Muscle of arm (tissue), 14 donors: ENCODE results near the gene ABCA12. TPM values are rescaled to one million over a fixed set of nuclear protein-coding genes. Genes with fewer than 3 reads are reported as not detected.
"Not testable (repeated sequence)": the region's sequence is repeated elsewhere in the genome, so short reads cannot be mapped to it uniquely, and the experiment has no call there.

ENCODE experiments used
- DNase-seq: peaks from one replicate; pipeline ENCODE4 v3.0.0-alpha.2; 2013
- long read RNA-seq, 11 donors: transcript quantifications; one replicate each; lab custom pipeline, GENCODE V29; 2026
- polyA plus RNA-seq, 12 donors: library from polyadenylated mRNA; unstranded; fragments of 120-200 nt; gene quantifications; one replicate each; pipeline ENCODE4 v1.2.1, GENCODE V29; 2013; ENCODE audit not compliant: insufficient read length in 12 of 12

ABCA12 gene
- 1 to 10 TPM in 3 of 12 donors, under 1 TPM in 6, not detected in 3; 0.03 to 4.6 (median 0.06) TPM for polyA plus RNA-seq
- long read RNA-seq, donor 1, partial matches to known transcripts: 0 of 21 reads
- long read RNA-seq, donor 1, other reads (novel, unspliced or antisense): 21 of 21 reads
- long read RNA-seq, donor 2, partial matches to known transcripts: 0 of 12 reads
- long read RNA-seq, donor 2, other reads (novel, unspliced or antisense): 12 of 12 reads
- long read RNA-seq, donor 3, partial matches to known transcripts: 7 of 12 reads
- long read RNA-seq, donor 3, other reads (novel, unspliced or antisense): 5 of 12 reads
- long read RNA-seq, donor 4: 0 reads
- long read RNA-seq, donor 5, partial matches to known transcripts: 0 of 5 reads
- long read RNA-seq, donor 5, other reads (novel, unspliced or antisense): 5 of 5 reads
- long read RNA-seq, donor 6, partial matches to known transcripts: 0 of 5 reads
- long read RNA-seq, donor 6, other reads (novel, unspliced or antisense): 5 of 5 reads
- long read RNA-seq, donor 7: 0 reads
- long read RNA-seq, donor 8: 0 reads
- long read RNA-seq, donor 9: 0 reads
- long read RNA-seq, donor 10: 0 reads
- long read RNA-seq, donor 11: 0 reads

- no peak for DNase-seq
Observed at GRCh38 chr2:215138479-215138878, at the start of gene ABCA12. Gene ABCA12 (minus strand): TSS chr2:215138626. CDS start chr2:215138208, 418 bp downstream.

DNA sequence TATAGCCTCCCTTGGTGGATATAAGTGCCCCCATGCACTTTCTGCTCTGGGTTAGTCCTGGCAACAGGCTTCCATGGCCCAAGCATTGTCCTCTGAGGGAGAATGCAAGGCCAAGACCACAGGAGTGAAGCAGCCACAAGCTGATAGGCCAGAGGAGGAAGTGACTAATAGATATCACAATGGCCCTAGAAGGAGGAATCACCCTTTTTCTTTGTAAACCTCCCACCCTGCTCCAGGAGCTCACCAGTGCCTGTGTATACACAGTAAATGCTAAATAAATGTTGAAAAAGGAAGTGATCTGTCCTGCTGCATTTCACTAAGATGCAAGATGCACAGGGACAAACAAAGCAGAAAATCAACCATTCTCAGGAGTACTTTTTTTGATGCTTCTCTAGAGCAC is 49.7 kb upstream of the ABCA12 start:
- no peak for DNase-seq

DNA sequence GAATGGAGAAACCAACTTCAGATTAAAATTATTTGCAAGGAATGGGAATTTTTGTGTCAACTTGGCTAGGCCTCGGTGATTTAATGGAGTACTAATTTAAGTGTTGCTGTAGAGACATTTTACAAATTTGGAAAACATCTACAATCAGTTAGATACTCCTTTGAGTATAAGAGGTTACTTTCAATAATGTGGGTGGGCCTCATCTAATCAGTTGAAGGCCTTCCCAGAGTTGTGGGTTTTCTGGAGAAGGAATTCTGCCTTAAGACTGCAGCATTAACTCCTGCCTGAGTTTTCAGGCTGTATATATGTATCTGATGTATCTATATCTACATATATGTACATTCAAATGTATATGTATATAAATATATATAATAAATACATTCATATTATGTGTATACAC is 47.6 kb upstream of the ABCA12 start:
- no peak for DNase-seq

GRCh38 chr2:215178121-215178520 is 39.7 kb upstream of the ABCA12 start:
- no peak for DNase-seq

GRCh38 chr2:215171796-215172195 is 33.4 kb upstream of the ABCA12 start:
- DNase-seq: no peak

- DNase-seq: no peak
Observed at GRCh38 chr2:215171151-215171550, 32.7 kb upstream of the ABCA12 start.

DNA sequence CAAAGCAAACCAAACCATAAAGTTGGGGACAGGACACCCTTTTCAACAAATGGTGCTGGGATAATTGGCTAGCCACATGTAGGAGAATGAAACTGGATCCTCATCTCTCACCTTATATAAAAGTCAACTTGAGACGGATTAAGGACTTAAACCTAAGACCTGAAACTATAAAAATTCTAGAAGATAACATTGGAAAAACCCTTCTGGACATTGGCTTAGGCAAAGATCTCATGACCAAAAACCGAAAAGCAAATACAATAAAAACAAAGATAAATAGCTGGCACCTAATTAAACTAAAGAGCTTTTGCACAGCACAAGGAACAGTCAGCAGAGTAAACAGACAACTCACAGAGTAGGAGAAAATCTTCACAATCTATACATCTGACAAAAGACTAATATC is 28.1 kb upstream of the ABCA12 start:
- not testable (repeated sequence) for DNase-seq

- DNase-seq: not testable (repeated sequence)
Observed at GRCh38 chr2:215163319-215163718, 24.9 kb upstream of the ABCA12 start.

DNA sequence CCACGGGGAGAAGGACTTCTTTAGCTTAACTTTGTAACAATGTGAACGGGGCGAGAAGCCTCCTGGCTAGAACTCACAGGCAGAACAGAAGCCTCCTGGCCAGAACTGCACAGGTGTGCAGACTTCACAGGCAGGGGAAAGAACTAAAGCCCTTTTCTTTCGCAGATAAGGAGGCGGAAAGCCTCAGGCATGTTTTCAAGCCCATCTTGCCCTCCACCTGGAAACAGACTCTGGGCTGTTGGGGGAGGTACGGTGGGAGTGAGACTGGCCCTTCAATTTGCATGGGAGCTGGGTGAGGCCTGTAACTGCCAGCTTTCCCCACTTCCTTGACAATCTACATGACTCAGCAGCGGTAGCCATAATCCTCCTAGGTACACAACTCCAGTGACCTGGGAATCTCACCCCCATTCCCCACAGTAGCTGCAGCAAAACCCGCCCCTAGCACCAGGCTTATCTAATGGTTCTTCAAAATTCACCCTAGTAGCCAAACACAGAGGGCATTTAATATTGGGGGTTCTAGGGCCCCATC is 22.9 kb upstream of the ABCA12 start:
- DNase-seq: no peak

GRCh38 chr2:215160081-215160480 is 21.7 kb upstream of the ABCA12 start:
- no peak for DNase-seq

GRCh38 chr2:215156453-215156852 is 18.0 kb upstream of the ABCA12 start:
- DNase-seq: no peak

DNA sequence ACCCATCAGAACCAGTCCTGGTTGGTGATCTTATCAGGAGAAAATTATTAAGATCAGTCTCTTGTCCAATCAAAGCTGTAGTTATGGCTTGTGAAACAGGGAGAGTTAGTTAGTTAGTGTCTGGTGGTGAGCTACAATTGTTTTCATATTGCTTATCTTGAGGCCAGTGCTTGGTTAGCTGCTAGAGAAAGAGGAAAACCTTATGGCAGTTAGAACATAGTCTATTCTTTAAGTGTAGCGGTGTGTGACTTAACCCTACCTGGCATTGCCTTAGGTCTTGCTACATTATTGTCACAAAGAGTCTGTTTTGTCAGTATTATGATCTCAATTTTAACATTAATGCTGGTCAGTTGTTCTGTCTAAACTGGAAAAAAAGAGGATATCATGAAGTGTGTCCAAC is 11.5 kb upstream of the ABCA12 start:
- DNase-seq: no peak

- no peak for DNase-seq
Observed at GRCh38 chr2:215149486-215149885, 11.1 kb upstream of the ABCA12 start.

- no peak for DNase-seq
Observed at GRCh38 chr2:215149060-215149459, 10.6 kb upstream of the ABCA12 start.

GRCh38 chr2:215145611-215146010 is 7.2 kb upstream of the ABCA12 start:
- no peak for DNase-seq

DNA sequence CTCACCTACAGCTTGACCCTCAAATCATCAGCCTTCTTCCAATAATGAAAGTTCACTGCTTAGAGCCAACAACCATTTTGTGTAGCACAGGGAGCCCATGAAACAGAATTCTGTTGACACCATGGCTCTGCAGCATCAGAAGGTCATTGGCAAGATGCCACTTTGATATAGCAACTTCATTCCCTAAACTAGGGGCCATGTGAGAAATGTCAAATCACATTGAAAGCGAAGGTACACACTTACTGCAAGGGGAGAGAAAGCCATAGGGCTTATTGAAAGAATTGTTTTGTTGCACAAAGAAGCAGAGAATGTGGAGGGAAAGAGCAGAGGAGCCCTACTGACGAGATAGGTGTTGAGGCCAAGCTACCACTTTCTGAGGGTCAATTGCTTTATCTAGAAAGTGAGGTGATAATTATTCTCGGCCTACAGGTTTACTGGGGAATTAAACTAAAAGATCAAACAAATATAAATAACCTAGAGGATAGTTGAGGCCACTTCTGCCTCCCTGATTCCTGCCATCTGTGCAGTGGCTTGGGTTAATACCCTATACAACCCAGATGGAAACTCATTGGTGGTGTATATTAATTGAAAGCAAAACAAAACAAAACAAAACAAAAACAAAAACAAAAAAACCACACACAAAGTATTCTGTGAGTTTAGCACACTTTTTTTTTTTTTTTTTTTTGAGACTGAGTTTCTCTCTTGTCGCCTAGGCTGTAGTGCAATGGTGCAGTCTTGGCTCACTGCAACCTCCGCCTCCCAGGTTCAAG is 5.9 kb upstream of the ABCA12 start:
- no peak for DNase-seq

- DNase-seq: no peak
Observed at GRCh38 chr2:215143458-215143857, 5.0 kb upstream of the ABCA12 start.

DNA sequence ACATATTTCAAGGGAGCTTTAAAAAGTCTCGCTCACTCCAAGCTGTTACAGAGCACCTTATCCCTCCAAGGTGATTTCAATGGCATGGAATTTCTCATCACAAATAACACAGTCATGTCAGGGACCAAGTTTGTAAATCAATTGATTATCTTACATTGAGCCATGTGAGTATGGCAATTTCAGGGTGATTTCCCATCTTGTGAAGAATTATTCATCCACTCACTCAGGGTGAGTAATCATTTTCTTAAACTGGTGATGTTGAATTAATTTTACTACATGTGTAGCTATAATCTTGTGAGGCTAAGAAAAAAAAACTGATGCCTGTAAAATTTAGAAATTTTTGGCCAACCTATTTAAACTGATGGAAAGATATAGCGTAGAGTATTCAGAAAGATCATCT is 3.3 kb upstream of the ABCA12 start:
- DNase-seq: no peak

GRCh38 chr2:215140166-215140707 is 1.8 kb upstream of the ABCA12 start:
- DNase-seq: no peak

GRCh38 chr2:215137741-215138340 is 585 bp downstream of the ABCA12 start:
- no peak for DNase-seq

GRCh38 chr2:215137329-215137686 is 1.1 kb downstream of the ABCA12 start:
- no peak for DNase-seq
